MCF 10A (cell line): Measurements from ENCODE around the gene PPP1CA. TPM values are rescaled to one million over a fixed set of nuclear protein-coding genes. Genes with fewer than 3 reads are reported as not detected.

ENCODE experiments used
- BruUV-seq: library from RNA; stranded (reverse); fragments of 400-500 nt; replicated peaks from 2 replicates; lab custom pipeline; 2021; lab: Mats Ljungman, UMichigan
- CTCF ChIA-PET: fragments of 300-600 bp; sonication (Branson Sonifier 250); formaldehyde crosslinking; extraction: SDS; loops from one replicate; lab custom pipeline; 2021; ENCODE audit warnings: antibody characterized with exemption, inconsistent platforms; lab: Yijun Ruan, JAX
- POLR2A ChIA-PET: fragments of 300-600, 350-650 bp; sonication (Branson Sonifier 250); formaldehyde crosslinking; extraction: SDS; loops from one replicate; lab custom pipeline; 2020; ENCODE audit warnings: antibody characterized with exemption, inconsistent platforms; lab: Yijun Ruan, JAX
- DNase-seq: peaks from one replicate; pipeline ENCODE4 v3.0.0-alpha.2; 2018; ENCODE audit not compliant: unreplicated experiment
- H3K27ac Mint-ChIP-seq: one replicate; pipeline ENCODE4 v1.8.0; 2022; ENCODE audit warnings: mild to moderate bottlenecking, low read depth, mixed read lengths; ENCODE audit not compliant: unreplicated experiment
- H3K27me3 Mint-ChIP-seq: one replicate; pipeline ENCODE4 v1.8.0; 2022; ENCODE audit warnings: mixed read lengths; ENCODE audit not compliant: insufficient read depth, unreplicated experiment
- H3K36me3 Mint-ChIP-seq: one replicate; pipeline ENCODE4 v1.8.0; 2022; ENCODE audit warnings: mild to moderate bottlenecking, moderate library complexity, mixed read lengths; ENCODE audit not compliant: insufficient read depth, unreplicated experiment
- H3K4me1 Mint-ChIP-seq: one replicate; pipeline ENCODE4 v1.8.0; 2022; ENCODE audit warnings: mixed read lengths; ENCODE audit not compliant: insufficient read depth, unreplicated experiment
- H3K4me3 Mint-ChIP-seq: one replicate; pipeline ENCODE4 v1.8.0; 2022; ENCODE audit warnings: mild to moderate bottlenecking, moderate library complexity, mixed read lengths; ENCODE audit not compliant: unreplicated experiment
- H3K9me3 Mint-ChIP-seq: one replicate; pipeline ENCODE4 v1.8.0; 2022; ENCODE audit warnings: mixed read lengths; ENCODE audit not compliant: unreplicated experiment
- CTCF ChIP-seq: fragments of 200-600 bp; IDR thresholded peaks from one replicate; pipeline ENCODE4 v1.8.0; 2022; ENCODE audit warnings: antibody characterized with exemption, mild to moderate bottlenecking; ENCODE audit not compliant: unreplicated experiment
- intact Hi-C: fragments of 100-400 bp; cut with micrococcal nuclease; formaldehyde crosslinking; loops from 2 replicates; pipeline ENCODE4 v1.14.1; 2022
- total RNA-seq: library from RNA; stranded (reverse); gene quantifications from 2 replicates; pipeline ENCODE4 v1.2.3, GENCODE V29; 2022

Gene PPP1CA
- total RNA-seq, 1 experiment from 2014 or later: 143 TPM

- no peaks in the 10 kb centered on the region for H3K9me3 Mint-ChIP-seq
- DNase-seq: no peak
- no TSS peak for BruUV-seq
- POLR2A ChIA-PET: interaction anchor here (1.1 kb wide), 1 partner anchor 41 kb away, joined by 3 read pairs; no protein-coding TSS in a partner anchor
- H3K4me1 Mint-ChIP-seq: peaks cover 12% of the 10 kb centered on the region
- peaks cover 9% of the 10 kb centered on the region for H3K36me3 Mint-ChIP-seq
- no peak overlapping the region for H3K4me3 Mint-ChIP-seq
- H3K27me3 Mint-ChIP-seq: no peaks in the 10 kb centered on the region
- intact Hi-C loops: no loop called here
- TF ChIP-seq CTCF: no peak
- no peak overlapping the region for H3K27ac Mint-ChIP-seq
- CTCF ChIA-PET: interaction anchor here (0.6 kb wide), 1 partner anchor 19 kb away, joined by 3 read pairs; no protein-coding TSS in a partner anchor
Measured at GRCh38 chr11:67423891-67424613, 22.4 kb upstream of the PPP1CA start.

- no peak for DNase-seq
- no peak for TF ChIP-seq CTCF
- CTCF ChIA-PET: interaction anchor here (0.6 kb wide), 1 partner anchor 19 kb away, joined by 3 read pairs; no protein-coding TSS in a partner anchor
- Mint-ChIP-seq H3K36me3 (peaks cover 3% of the 10 kb centered on the region), H3K4me1 (peaks cover 12% of the 10 kb centered on the region), H3K9me3 (no peaks in the 10 kb centered on the region), H3K4me3 (no peak overlapping the region), H3K27me3 (no peaks in the 10 kb centered on the region), H3K27ac (no peak overlapping the region)
- BruUV-seq: no TSS peak
- intact Hi-C loops: no loop called here
- POLR2A ChIA-PET: interaction anchor here (0.6 to 1.2 kb wide), 3 partner anchors 23 to 41 kb away, joined by 3 read pairs; partner anchors contain the start of gene RAD9A
Measured at GRCh38 chr11:67423466-67423865, 21.8 kb upstream of the PPP1CA start.

- Mint-ChIP-seq H3K4me3 (peak overlapping the region; percentile 50), H3K27ac (no peak overlapping the region), H3K27me3 (no peaks in the 10 kb centered on the region), H3K9me3 (no peaks in the 10 kb centered on the region), H3K36me3 (no peaks in the 10 kb centered on the region), H3K4me1 (peaks cover 12% of the 10 kb centered on the region)
- intact Hi-C loops: no loop called here
- peak; percentile 51 for DNase-seq
- BruUV-seq: no TSS peak
- CTCF ChIA-PET: no interaction called here
- POLR2A ChIA-PET: interaction anchor here (0.6 to 3.3 kb wide), 4 partner anchors 21 to 60 kb away, joined by 3 to 27 read pairs (median 3); partner anchors contain the start of genes AIP, PPP1CA and RAD9A
- TF ChIP-seq CTCF: no peak
Measured at GRCh38 chr11:67422891-67423290, 21.2 kb upstream of the PPP1CA start.

- intact Hi-C loops: no loop called here
Measured at GRCh38 chr11:67421430-67422031, 19.9 kb upstream of the PPP1CA start.

More at GRCh38 chr11:67421430-67422031, 19.9 kb upstream of the PPP1CA start:
- Mint-ChIP-seq H3K27me3 (no peaks in the 10 kb centered on the region), H3K9me3 (no peaks in the 10 kb centered on the region), H3K4me1 (peaks cover 15% of the 10 kb centered on the region), H3K36me3 (no peaks in the 10 kb centered on the region), H3K27ac (no peak overlapping the region), H3K4me3 (peak overlapping the region; percentile 74)
- TF ChIP-seq CTCF: no peak
- DNase-seq: no peak
- BruUV-seq: no TSS peak
- CTCF ChIA-PET: no interaction called here
- POLR2A ChIA-PET: interaction anchor here (1.2 to 3.3 kb wide), 9 partner anchors 8 to 162 kb away, joined by 3 to 27 read pairs (median 11); partner anchors contain the start of genes GSTP1, PPP1CA, RAD9A and RPS6KB2
